ENCODE data around the gene KDM6B.
A peak's percentile ranks its signal among the peaks of the same experiment; 100 is the strongest.

The KDM6B gene

DNA sequence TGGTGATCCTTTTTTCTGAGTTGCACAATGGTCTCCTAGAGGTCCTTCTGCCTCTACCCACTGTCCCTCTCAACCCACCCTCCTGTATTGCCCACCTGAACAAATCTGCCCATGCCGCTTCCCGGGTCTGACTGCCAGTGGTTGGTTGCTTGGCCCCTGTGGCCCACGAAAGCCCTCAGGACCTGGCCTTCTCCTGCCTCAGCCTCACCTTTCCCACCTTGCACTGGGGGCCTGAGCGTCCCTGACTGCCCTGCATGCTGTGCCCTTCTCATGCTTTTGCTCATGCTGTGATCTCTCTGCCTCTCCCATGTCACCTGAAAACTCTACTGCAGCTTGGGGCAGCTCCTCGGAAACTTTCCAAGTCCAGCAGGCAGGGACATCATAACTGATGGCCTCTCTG lies 13.8 kb upstream of the KDM6B start:
- no peak for DNase-seq (ENCODE audit: low read depth)

DNA sequence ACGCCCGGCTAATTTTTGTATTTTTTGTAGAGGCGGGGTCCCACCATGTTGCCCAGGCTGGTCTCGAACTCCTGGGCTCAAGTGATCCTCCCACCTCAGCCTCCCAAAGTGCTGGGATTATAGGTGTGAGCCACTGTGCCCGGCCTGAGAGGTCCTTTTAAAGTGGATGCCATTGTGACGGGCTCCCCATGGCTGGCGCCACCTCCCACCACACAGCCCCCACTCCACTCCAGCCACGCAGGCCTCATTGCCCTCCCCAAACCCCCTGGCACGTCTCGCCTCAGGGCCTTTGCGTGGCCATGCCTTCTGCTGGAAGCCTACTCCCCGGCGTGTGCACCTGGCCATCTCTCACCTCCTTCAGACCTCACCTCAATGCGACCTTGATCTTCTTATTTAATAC lies 11.9 kb upstream of the KDM6B start:
- no peak for DNase-seq (ENCODE audit: low read depth)

DNA sequence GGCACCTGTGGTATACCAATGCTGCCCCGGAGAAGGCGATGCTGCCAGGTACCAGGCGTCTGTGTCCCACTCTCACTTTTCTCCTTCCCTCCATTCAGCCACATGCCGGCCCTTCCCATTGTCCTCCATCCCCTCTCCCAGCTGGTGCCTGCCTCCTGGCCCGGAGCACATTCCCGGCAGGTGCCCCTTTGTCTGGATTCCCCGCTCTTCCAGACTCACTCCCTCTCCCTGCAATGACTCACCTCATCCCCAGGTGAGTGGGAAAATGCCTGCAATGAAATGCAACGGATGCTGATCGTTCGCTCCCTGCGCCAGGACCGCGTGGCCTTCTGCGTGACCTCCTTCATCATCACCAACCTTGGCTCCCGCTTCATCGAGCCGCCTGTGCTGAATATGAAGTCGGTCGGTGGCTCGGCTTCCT lies 10.4 kb upstream of the KDM6B start:
- no peak for DNase-seq (ENCODE audit: low read depth)

DNA sequence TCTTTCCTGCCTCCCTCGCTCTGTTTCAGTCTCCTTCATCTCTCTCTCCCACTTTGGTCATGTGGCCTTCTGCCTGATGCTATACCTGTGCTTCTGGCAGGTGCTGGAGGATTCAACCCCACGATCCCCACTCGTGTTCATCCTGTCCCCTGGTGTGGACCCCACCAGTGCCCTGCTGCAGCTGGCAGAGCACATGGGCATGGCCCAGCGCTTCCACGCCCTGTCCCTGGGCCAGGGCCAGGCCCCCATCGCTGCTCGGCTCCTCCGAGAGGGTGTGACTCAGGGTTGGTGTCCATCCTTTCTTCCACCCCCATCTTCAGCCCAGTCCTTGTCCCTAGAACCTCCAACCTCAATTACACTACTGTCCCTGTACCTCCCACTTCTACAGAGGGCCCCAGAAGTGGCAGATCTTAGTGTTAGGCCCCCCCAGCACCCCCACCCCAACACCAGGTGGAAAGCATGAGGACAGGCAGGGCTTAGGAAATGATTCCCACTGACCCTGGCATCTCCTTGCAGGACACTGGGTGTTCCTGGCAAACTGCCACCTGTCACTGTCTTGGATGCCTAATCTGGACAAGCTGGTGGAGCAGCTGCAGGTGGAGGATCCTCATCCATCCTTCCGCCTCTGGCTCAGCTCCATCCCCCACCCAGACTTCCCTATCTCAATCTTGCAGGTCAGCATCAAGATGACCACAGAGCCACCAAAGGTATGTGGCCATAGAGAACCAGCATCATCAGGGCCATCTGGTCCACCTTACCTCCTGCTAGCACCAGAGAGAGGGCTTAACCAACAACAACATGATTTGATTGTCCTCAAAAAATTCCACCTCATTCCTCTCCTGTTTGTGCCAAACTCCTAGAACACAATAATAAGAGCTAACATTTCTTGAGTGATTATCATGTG lies 9.7 kb upstream of the KDM6B start:
- DNase-seq (ENCODE audit: low read depth) = no peak

DNA sequence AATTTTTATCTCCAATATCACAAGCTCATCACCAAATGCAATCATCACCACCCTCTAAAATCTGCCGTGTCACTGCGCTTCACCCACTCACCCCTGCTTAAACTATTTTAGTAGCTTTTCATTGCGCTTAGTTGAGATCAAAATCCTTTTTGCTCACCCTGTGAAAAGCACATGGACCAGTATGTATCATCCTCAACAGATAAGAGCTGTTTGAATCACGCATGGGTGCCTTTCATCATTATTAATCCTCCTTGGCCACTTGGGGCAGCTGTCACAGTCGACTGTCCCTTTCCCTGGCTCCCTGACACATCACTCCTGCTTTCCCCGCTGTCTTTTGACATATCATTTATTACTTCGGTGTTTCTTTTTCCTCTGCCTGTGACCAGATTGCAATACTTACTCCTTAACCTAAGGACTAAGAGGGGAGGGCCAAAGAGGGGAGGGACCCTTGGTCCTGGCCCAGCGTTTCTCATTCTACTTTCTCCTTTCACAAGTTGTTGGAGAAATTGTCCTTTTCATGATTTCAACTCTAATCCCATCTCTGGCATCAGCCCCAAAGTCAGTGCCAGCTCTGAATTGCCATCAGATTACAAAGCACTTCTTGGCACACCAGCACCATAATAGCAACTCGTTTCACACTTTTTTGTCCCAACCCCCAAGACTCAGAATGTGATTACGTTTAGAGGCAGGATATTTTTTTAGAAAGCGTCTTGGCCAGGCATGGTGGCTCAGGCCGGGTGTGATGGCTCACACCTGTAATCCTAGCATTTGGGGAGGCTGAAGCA lies 8.6 kb upstream of the KDM6B start:
- DNase-seq (ENCODE audit: low read depth) = peak; percentile 43

DNA sequence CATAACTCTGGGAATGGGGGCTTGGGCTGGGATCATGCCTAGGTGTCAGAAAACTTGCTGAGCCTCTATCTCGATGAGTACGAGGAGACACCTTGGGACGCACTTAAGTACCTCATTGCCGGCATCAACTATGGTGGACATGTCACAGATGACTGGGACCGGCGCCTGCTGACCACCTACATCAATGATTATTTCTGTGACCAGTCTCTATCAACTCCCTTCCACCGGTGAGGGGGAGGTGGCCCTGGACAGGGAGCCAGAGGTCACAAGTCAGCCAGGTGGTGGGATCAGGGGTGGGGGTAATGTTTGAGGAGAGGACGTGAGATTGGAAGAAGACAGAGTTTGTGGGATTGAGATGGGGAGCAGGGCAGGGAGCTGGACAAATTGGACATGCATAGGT lies 3.4 kb upstream of the KDM6B start:
- no peak for DNase-seq (ENCODE audit: low read depth)

DNA sequence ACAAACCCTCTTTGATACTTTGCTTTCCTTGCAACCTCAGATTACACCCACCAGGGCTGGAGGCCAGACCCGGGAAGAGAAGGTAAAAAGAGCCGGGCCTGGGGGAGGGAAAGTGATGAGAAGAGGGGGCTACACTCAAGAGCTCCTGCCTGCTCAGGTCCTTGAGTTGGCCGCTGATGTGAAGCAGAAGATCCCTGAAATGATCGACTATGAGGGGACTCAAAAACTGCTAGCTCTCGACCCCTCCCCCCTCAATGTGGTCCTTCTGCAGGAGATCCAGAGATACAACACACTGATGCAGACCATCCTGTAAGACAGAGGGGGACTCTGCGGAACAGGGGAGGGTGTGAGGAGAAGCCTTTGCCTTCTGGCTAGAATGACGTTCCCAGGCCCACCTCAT lies 2.8 kb upstream of the KDM6B start:
- DNase-seq (ENCODE audit: low read depth) = no peak

DNA sequence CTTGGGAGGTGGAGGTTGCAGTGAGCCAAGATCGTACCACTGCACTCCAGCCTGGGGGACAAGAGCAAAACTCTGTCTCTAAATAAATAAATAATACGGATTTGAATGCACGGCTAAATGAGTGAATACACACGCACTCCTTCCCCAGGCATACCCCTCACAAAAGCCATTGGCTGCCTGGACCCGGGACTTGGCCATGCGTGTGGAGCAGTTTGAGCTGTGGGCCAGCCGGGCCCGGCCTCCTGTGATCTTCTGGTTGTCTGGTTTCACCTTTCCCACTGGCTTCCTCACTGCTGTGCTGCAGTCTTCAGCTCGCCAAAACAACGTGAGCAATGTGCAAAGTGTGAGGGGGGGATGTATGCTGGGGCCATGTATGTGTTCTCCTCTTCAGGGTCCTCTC lies 1.6 kb upstream of the KDM6B start:
- no peak for DNase-seq (ENCODE audit: low read depth)

DNA sequence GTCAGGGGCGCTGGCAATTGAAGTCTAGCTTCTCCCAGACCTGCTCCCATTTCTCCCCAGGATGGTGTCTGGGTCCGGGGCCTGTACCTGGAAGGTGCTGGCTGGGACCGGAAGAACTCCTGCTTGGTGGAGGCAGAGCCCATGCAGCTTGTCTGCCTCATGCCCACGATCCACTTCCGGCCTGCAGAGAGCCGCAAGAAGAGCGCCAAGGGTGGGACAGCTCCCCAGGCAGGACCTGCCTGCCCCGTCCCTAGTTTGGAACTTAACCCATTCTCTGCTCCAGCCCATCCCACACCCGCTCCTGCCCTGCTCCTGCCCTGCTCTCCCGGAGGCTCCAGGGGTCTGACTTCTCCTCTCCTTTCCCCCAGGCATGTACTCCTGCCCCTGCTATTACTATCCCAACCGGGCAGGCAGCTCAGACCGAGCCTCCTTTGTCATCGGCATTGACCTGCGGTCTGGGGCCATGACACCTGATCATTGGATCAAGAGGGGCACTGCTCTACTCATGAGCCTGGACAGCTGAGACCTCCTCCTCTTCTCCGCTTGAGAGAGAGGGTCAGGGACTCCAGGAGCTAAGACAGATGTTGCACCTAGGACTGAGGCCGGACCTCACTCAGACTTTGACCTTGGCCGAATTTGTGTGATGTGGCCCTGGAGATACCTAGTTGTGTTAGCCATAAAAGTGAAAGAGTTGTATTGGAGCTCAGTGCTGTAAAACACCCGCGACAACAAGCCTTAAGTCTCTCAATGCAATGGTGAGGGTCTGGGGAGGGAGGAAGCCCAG lies 814 bp upstream of the KDM6B start:
- no peak for DNase-seq (ENCODE audit: low read depth)

DNA sequence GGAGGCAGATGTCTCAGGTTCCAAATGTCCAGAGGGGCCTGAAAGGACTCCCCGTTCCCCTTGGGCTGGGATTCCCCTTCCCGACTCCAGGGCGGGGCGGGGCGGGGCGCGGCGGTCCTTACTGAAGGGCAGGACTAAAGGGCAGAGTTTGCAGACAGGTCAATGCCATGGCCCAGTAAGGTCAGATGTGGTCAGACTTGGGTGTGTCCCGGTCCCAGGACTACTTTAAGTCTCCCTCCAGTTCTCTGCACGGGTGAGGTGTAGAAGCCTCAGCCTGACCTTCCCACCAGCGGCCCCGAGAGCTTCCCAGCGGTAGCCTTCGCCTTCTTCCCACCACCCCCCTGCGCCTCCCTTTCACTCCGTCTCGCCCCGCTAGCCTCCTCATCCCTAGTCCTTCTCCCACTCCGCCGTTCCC lies 532 bp downstream of the KDM6B start:
- no peak for DNase-seq (ENCODE audit: low read depth)

DNA sequence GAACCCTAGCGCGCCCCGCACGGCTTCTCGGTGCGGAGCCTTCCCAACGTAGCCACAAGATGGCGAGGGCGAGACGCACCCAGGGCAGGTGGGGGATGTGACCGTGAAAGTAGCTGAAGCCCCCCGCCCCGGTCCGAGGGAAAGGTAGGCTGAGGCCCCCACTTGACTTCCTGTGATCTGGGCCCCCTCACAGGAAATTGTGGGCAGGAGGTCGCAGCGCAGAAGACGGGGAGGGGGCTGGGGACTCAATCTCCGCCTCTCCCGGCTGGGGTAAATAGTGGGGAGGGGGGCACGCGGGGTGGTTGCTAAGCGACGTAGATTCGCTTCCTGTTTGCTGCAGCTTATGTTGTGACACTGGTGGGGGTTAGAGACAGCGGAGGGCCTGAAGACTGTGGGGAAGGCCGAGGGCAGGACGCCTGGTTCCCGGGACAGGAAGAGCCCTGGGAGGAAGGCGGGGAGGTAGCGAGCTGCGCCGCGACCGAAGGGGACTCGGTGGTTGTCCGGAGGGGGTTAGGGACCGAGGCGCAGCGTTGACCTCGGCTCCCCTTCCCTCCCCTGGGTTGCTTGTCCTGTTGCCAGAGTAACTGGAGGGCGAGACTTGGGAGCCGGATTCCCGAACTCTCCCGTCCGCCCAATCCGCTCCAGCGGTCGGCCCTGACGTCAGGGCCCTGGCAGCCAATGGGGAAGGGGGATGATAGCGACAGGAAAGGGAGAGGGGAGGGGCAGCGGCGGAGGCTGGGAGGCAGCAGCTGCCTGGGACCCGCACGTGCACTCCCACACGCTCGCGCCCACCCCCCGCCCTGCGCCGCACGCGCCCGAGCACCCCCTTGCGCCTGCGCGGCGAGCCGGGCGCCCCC lies 1.2 kb downstream of the KDM6B start:
- DNase-seq (ENCODE audit: low read depth) = peak; percentile 98

DNA sequence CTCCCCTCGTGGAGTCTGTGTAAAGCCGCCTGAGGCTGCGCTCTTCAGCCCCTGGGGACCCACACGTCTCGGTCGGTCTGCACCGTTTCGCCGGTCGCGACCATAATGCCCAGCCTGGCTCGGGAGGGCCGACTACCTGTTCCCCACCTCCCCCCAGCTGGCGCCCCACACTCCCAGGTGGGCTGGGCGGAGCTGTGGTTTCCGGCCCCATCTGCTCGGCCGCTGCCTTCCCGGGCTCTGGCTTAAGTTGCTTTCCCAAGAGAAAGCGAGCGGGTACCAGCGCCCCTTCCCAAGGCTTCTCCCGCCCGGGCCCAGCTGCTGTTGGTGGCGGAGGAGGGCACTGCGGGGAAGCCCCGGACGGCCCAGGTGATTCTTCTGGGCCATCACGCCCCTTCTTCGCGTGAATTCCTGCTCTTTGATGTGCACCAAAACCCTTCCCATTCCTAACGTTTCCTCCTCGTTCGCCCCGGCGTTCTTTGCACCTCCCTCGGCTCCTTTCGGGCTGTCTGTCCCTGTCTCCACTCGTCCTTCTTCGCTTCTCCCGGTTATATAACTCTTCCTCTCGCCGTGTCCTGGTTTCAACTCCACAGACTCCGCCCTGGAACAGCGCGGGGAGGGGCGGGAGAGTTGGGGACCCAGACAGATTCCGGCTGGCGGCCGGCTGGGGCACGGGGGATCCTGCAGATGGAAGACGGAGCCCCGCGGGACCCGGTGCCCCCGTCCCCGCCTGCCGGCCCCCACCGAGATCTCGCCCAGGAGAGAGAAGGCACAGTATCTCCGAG lies 2.0 kb downstream of the KDM6B start:
- peak; percentile 64 for DNase-seq (ENCODE audit: low read depth)

DNA sequence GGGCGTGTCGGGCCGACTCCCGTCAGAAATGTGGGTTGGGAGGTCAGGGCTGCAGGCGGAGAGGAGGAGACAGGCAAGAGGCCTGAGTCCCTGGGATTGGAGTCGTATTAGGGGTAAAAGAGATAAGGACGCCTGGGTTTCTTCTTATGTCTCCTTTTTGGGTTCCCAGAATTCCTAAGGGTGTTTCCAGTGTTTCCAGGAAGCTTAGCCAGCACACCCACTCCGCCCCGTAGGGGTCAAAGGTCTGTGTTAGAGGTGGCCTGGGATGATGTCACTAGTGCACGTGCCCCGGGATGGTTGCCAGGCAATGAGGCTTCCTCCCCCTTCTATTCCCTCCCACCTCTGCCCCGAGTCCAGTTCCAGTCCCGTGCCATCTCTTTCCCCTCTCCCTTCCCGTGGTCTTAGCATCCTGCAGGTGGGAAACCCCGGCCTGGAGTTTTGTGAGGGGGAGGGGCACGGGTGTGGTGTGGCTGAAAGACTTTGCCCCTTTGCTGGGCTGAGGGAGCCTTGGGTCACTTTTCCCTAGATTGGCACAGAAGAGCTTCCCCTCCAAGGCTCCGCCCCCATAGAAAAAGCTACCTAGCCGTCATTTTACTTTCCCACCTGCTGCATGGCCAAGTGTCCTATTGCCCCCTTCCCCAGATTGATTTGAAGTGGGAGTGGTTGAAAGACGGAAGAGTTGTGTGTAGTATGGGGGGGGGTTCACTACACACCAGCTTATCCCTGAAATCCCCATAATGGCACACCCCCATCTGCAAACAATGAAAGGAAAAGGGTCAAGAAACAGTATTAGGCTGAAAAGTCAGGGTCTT lies 2.8 kb downstream of the KDM6B start:
- DNase-seq (ENCODE audit: low read depth) = peak; percentile 97

DNA sequence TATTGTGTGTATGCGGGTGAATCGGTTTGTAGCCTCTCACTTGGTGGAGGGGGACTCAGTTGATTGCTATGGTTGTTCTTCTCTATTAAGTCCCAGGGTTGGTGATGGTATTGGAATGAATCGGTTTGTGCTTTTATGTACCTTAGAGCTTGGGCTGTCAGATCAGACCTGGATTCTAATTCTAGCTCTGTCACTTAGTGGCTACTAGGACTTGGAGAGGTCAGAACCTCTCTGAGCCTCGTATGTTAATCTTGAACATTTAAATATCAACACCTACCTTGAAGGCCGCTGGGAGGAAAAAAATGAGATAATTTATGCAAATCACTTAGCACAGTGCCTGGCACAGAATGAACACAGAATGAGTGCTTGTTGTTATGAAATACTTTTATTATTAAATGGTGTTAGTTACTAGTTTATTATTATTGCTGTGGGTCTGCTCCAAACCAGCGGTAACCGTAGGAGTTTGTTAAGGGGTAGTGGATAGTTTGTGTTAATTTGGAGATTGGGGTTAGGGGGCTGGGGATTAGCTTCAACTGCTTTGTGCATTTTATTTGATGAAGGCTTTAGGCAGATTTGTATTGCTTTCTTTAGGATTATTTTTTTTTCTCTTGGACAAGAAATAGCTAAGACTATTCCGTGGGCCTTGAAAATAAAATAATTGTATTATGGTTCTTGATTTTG lies 3.5 kb downstream of the KDM6B start:
- no peak for DNase-seq (ENCODE audit: low read depth)

DNA sequence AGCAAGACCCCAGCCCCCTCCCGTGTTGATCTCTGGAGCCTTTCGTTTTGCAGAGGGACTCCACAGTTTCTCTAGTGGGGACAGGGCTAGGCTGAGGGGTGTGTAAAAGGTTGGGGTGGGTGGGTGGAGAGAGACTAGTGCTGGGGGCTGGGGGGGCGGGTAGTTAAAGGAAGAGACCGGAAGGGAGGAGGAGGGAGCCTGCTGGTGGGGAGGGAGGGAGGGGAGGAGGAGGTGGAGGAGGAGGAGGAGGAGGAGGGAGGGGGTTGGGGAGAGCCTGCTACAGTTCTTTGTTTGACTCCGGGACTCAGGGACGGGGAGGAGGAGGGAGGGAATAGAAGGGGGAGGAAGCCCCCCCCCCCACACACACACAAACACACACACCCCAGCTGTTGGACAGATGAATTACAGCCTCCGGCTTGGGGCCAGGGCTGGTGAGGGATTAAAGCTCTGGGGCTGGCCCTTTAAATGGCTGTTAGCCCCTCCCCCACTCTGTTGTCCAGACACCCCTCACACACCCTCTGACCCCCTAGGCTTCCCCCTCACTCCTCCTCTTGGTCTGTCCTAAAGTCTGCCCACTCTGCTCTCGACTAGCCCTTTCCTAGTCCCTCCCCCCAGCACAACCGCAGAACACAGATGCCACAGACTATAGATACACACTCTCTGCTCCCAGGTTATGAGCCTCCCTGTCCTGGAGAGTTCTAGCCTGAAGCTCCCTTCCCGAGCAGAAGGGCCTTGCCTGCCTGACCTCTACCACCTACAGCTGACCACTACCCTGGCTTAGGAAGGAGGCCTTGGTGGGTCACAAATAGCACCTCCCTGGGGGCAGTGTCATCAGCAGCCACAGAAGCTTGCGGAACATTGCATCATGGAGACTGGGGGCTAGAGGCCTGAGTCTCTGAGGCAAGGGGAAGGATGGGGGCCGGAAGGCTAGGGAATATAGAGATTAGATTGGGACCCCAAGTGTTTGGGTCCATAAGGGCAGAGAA lies 4.4 kb downstream of the KDM6B start:
- peak; percentile 80 for DNase-seq (ENCODE audit: low read depth)

DNA sequence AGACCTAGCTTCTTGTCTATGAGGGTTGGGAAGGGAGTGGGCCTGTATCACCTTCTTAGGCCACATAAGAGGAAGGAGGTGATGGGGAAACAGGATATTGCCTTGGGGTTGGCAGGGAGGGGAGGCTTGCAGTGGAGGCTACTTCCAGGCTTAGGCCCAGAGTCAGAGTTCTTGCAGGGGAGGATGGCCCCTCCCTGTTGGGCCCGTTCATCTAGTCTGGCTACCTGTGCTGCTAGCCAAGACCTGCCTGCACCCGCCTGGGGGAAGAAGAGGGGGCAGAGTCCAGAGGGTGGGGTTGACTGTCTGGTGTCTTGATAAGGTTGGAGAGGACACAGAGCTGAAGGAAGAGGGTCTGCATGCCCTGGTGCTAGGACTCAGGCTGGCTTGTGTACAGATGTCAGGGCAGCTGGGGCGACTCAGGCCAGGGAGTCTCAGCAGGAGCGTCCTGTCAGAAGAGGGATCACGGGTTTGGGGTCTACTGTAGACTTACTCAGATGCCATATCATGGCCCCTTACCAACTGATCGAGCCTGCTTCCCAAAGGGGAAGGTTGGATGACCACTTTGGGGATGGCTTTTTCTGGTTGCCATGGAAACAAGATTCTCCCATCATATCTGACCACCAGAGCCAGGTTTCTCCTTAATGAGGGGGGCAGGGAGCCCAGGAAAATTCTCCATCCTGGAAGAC lies 5.3 kb downstream of the KDM6B start:
- DNase-seq (ENCODE audit: low read depth) = no peak

DNA sequence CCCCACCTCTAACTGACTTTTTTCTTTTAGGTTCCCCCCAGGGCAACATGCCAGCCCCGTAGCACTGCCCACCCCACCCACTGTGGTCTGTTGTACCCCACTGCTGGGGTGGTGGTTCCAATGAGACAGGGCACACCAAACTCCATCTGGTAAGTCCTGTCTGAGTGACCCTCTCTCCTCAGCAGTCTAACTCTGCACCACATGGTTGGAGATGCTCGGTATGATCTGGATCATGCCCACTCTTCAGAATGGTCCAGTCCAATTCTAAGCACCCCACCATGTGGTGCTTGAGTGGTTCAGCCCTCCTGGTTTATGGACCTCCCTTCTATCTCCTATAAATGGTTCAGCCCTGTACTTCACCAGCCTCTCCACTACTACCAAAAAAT lies 5.9 kb downstream of the KDM6B start:
- DNase-seq (ENCODE audit: low read depth) = peak; percentile 36

Data from amniotic epithelial cell (primary cell).